CD4-positive, CD25-positive, alpha-beta regulatory T cell (primary cell): ENCODE data around the gene CYP4V2. TPM values are rescaled to one million over a fixed set of nuclear protein-coding genes. Genes with fewer than 3 reads are reported as not detected.

Experiments used
- polyA plus RNA-seq, 4 donors: library from polyadenylated mRNA; unstranded; fragments of 300-500 nt; fragmentation: Illumina TruSeq; gene quantifications; one replicate each; pipeline ENCODE4 v1.2.3, GENCODE V29; 2021
- total RNA-seq: library from RNA; stranded (reverse); gene quantifications from one replicate; pipeline ENCODE4 v1.2.3, GENCODE V29; 2022

The CYP4V2 gene
- total and polyA plus RNA-seq, 5 donors from 2014 or later, result 26.1 to 30.9 (median 27.8) TPM

Other genes starting within 250 kb of the CYP4V2 start
- 0.47 TPM for gene TLR3, start 122.4 kb upstream of the CYP4V2 start, total RNA-seq
- gene TLR3, start 122.4 kb upstream of the CYP4V2 start, polyA plus RNA-seq, result 1 to 10 TPM in 2 of 4 donors, under 1 TPM in 2; 0.20 to 2.5 (median 0.82) TPM
- 1.1 TPM for gene FAM149A, start 86.9 kb upstream of the CYP4V2 start, total RNA-seq
- under 1 TPM in 1 of 4 donors, not detected in 3; 0.52 TPM for gene FAM149A, start 86.9 kb upstream of the CYP4V2 start, polyA plus RNA-seq
- 1.2 TPM for gene KLKB1, start 35.9 kb downstream of the CYP4V2 start, total RNA-seq
- gene KLKB1, start 35.9 kb downstream of the CYP4V2 start, polyA plus RNA-seq, result under 1 TPM in 1 of 4 donors, not detected in 3; 0.14 TPM
- not detected for gene F11, start 74.6 kb downstream of the CYP4V2 start, total RNA-seq
- not detected for gene F11, start 74.6 kb downstream of the CYP4V2 start, polyA plus RNA-seq